HepG2 (cell line): ENCODE results near the gene NUDT8. TPM values are rescaled to one million over a fixed set of nuclear protein-coding genes. Genes with fewer than 3 reads are reported as not detected.
A peak's percentile ranks its signal among the peaks of the same experiment; 100 is the strongest.

Experiments used
- U2AF2 ChIP-seq: fragments of 200-400 bp; formaldehyde crosslinking; IDR thresholded peaks from 2 replicates; pipeline ENCODE4 v1.6.1; 2017; ENCODE audit warnings: low read depth, mild to moderate bottlenecking, low read length
- ZNF160 ChIP-seq: sonication (generic); formaldehyde crosslinking; IDR thresholded peaks from 2 replicates; pipeline ENCODE4 v1.8.0; 2022; ENCODE audit warnings: mild to moderate bottlenecking, inconsistent platforms, missing genetic modification reagents
- ZNF253 ChIP-seq: sonication (generic); formaldehyde crosslinking; IDR thresholded peaks from 2 replicates; pipeline ENCODE4 v1.8.0; 2022; ENCODE audit warnings: mild to moderate bottlenecking, missing genetic modification reagents, borderline replicate concordance
- ZNF296 ChIP-seq: sonication (generic); formaldehyde crosslinking; conservative IDR thresholded peaks from 2 replicates; pipeline ENCODE4 v1.5.0; 2020; ENCODE audit warnings: mild to moderate bottlenecking, missing genetic modification reagents
- ZNF367 ChIP-seq: sonication (generic); formaldehyde crosslinking; IDR thresholded peaks from 2 replicates; pipeline ENCODE4 v1.4.0; 2020; ENCODE audit warnings: missing genetic modification reagents, borderline replicate concordance
- ZNF558 ChIP-seq: sonication (generic); formaldehyde crosslinking; IDR thresholded peaks from 2 replicates; pipeline ENCODE4 v1.9.0; 2022; ENCODE audit warnings: mild to moderate bottlenecking, missing genetic modification reagents, borderline replicate concordance
- ZNF615 ChIP-seq: sonication (generic); formaldehyde crosslinking; IDR thresholded peaks from 2 replicates; pipeline ENCODE4 v1.5.0; 2020; ENCODE audit warnings: mild to moderate bottlenecking, missing genetic modification reagents, borderline replicate concordance
- ZNF737 ChIP-seq: sonication (generic); formaldehyde crosslinking; IDR thresholded peaks from 2 replicates; pipeline ENCODE4 v1.5.0; 2020; ENCODE audit warnings: missing genetic modification reagents, mild to moderate bottlenecking, borderline replicate concordance
- polyA plus RNA-seq, 8 experiments: library from polyadenylated mRNA; depleted of rRNA in 3 of 8; stranded (reverse) in 7 of 8; unstranded in 1 of 8; fragments of >200 nt; fragmentation: Illumina TruSeq in 4 of 8; extraction: Trizol in 4 of 8; gene quantifications; 2 replicates each; pipeline versions ENCODE4 v1.2.1 to v1.2.3, GENCODE V29; 2011 to 2016; ENCODE audit warnings: low read depth in 4 of 8, missing spikeins in 1 of 8, mixed read lengths in 1 of 8; ENCODE audit not compliant: insufficient read depth in 1 of 8
- total RNA-seq, 5 experiments: library from RNA; depleted of rRNA; stranded (reverse); fragments of >200 nt; fragmentation: Illumina TruSeq; extraction: Trizol; gene quantifications; 2 replicates each; pipeline ENCODE4 v1.2.3, GENCODE V29; 2016; ENCODE audit warnings: low read depth in 1 of 5
- TF ChIP-seq, protein P1 (sequence below): sonication (generic); formaldehyde crosslinking; IDR thresholded peaks from 2 replicates; pipeline ENCODE4 v1.4.0; 2020; ENCODE audit warnings: missing genetic modification reagents
- TF ChIP-seq, protein P2 (sequence below): sonication (generic); formaldehyde crosslinking; IDR thresholded peaks from 2 replicates; pipeline ENCODE4 v1.4.0; 2020; ENCODE audit warnings: mild to moderate bottlenecking, missing genetic modification reagents
- TF ChIP-seq, protein P3 (sequence below): sonication (generic); formaldehyde crosslinking; IDR thresholded peaks from 2 replicates; pipeline ENCODE4 v1.8.1; 2022; ENCODE audit warnings: mild to moderate bottlenecking, missing genetic modification reagents
- TF ChIP-seq, protein P4 (sequence below): sonication (generic); formaldehyde crosslinking; IDR thresholded peaks from 2 replicates; pipeline ENCODE4 v1.4.0; 2020; ENCODE audit warnings: low read depth, mild to moderate bottlenecking, missing genetic modification reagents
- TF ChIP-seq, protein P5 (sequence below): sonication (generic); formaldehyde crosslinking; IDR thresholded peaks from 2 replicates; pipeline ENCODE4 v1.5.1; 2020; ENCODE audit warnings: missing genetic modification reagents, mild to moderate bottlenecking, borderline replicate concordance

NUDT8 gene
- total and polyA plus RNA-seq, 2 of the 13 experiments (the other 11 are each of a cell fraction or from before 2014, with no cell fraction given): 6.7 to 25.8 TPM

DNA sequence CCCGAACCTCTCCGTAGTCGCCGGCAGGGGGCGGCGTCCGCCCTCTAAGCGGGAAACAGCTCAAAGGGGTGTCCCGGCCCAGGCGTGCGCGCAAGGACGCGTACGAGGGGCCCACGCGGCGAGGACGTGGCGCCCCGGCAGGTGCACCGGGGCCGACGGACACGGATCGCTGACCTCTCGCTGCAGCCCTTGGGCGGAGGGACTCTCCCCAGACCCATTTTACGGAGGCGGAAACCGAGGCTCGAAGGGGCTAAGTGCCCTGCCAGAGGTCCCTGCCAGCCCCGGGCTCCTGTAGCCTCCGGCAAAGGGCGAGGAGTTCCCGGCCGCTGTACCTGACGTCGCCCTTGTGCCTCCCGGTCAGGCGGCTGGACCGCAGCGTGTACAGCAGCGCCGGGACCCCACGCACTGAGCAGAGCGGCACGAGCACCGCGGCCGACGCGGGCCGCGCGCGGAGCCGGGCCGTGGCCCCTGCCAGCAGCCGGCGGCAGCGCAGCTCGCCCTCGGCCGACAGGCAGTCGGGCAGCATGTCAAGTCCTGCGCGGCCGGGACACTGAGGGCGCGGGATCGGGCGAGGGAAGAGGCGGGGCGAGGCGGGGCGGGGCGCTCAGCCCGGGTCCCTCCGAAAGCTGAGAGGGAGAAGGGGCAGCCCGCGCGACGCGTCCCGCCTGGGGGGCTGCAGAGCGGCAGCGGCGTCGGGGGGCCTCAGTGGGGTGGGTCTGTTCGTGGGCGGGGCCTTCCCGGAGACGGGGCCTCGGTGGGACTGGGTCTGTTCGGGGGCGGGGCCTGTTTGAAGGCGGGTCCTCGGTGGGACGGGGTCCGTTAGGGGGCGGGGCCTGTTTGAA is at the start of gene NUDT8 (continued):
- TF ChIP-seq, protein P1, sequence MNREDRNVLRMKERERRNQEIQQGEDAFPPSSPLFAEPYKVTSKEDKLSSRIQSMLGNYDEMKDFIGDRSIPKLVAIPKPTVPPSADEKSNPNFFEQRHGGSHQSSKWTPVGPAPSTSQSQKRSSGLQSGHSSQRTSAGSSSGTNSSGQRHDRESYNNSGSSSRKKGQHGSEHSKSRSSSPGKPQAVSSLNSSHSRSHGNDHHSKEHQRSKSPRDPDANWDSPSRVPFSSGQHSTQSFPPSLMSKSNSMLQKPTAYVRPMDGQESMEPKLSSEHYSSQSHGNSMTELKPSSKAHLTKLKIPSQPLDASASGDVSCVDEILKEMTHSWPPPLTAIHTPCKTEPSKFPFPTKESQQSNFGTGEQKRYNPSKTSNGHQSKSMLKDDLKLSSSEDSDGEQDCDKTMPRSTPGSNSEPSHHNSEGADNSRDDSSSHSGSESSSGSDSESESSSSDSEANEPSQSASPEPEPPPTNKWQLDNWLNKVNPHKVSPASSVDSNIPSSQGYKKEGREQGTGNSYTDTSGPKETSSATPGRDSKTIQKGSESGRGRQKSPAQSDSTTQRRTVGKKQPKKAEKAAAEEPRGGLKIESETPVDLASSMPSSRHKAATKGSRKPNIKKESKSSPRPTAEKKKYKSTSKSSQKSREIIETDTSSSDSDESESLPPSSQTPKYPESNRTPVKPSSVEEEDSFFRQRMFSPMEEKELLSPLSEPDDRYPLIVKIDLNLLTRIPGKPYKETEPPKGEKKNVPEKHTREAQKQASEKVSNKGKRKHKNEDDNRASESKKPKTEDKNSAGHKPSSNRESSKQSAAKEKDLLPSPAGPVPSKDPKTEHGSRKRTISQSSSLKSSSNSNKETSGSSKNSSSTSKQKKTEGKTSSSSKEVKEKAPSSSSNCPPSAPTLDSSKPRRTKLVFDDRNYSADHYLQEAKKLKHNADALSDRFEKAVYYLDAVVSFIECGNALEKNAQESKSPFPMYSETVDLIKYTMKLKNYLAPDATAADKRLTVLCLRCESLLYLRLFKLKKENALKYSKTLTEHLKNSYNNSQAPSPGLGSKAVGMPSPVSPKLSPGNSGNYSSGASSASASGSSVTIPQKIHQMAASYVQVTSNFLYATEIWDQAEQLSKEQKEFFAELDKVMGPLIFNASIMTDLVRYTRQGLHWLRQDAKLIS (CRISPR knock-in tag): no peak
- no peak for TF ChIP-seq ZNF296 (CRISPR knock-in tag)
- TF ChIP-seq ZNF558 (CRISPR knock-in tag): no peak; the same call in 1 of the 2 replicates
- TF ChIP-seq ZNF160 (CRISPR knock-in tag): 0 out of 2 replicates have a peak, but pooled peaks have one; percentile 63
- TF ChIP-seq, protein P2, sequence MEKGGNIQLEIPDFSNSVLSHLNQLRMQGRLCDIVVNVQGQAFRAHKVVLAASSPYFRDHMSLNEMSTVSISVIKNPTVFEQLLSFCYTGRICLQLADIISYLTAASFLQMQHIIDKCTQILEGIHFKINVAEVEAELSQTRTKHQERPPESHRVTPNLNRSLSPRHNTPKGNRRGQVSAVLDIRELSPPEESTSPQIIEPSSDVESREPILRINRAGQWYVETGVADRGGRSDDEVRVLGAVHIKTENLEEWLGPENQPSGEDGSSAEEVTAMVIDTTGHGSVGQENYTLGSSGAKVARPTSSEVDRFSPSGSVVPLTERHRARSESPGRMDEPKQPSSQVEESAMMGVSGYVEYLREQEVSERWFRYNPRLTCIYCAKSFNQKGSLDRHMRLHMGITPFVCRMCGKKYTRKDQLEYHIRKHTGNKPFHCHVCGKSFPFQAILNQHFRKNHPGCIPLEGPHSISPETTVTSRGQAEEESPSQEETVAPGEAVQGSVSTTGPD: no peak
- no peak for TF ChIP-seq ZNF737 (CRISPR knock-in tag)
- TF ChIP-seq, protein P3, sequence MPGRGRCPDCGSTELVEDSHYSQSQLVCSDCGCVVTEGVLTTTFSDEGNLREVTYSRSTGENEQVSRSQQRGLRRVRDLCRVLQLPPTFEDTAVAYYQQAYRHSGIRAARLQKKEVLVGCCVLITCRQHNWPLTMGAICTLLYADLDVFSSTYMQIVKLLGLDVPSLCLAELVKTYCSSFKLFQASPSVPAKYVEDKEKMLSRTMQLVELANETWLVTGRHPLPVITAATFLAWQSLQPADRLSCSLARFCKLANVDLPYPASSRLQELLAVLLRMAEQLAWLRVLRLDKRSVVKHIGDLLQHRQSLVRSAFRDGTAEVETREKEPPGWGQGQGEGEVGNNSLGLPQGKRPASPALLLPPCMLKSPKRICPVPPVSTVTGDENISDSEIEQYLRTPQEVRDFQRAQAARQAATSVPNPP (CRISPR knock-in tag): no peak
- TF ChIP-seq, protein P4, sequence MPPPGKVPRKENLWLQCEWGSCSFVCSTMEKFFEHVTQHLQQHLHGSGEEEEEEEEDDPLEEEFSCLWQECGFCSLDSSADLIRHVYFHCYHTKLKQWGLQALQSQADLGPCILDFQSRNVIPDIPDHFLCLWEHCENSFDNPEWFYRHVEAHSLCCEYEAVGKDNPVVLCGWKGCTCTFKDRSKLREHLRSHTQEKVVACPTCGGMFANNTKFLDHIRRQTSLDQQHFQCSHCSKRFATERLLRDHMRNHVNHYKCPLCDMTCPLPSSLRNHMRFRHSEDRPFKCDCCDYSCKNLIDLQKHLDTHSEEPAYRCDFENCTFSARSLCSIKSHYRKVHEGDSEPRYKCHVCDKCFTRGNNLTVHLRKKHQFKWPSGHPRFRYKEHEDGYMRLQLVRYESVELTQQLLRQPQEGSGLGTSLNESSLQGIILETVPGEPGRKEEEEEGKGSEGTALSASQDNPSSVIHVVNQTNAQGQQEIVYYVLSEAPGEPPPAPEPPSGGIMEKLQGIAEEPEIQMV (CRISPR knock-in tag): 0 out of 2 replicates have a peak, but pooled peaks have one; percentile 77
- TF ChIP-seq U2AF2: no peak
- TF ChIP-seq, protein P5, sequence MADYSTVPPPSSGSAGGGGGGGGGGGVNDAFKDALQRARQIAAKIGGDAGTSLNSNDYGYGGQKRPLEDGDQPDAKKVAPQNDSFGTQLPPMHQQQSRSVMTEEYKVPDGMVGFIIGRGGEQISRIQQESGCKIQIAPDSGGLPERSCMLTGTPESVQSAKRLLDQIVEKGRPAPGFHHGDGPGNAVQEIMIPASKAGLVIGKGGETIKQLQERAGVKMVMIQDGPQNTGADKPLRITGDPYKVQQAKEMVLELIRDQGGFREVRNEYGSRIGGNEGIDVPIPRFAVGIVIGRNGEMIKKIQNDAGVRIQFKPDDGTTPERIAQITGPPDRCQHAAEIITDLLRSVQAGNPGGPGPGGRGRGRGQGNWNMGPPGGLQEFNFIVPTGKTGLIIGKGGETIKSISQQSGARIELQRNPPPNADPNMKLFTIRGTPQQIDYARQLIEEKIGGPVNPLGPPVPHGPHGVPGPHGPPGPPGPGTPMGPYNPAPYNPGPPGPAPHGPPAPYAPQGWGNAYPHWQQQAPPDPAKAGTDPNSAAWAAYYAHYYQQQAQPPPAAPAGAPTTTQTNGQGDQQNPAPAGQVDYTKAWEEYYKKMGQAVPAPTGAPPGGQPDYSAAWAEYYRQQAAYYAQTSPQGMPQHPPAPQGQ (CRISPR knock-in tag): no peak
- no peak for TF ChIP-seq ZNF615 (CRISPR knock-in tag)
- peak; percentile 40; the same call in 1 of the 2 replicates for TF ChIP-seq ZNF367 (CRISPR knock-in tag)
- peak; percentile 95 for TF ChIP-seq ZNF253
